Islet of Langerhans (tissue), 1 donor: Measurements from ENCODE around the gene ARPC1B.
"Not testable (repeated sequence)": the region's sequence is repeated elsewhere in the genome, so short reads cannot be mapped to it uniquely, and the experiment has no call there.

Source experiments
- FAIRE-seq: peaks from one replicate; lab custom pipeline; 2011; peaks lifted over from hg19 to GRCh38; lab: Jason Lieb, UNC

The ARPC1B gene

DNA sequence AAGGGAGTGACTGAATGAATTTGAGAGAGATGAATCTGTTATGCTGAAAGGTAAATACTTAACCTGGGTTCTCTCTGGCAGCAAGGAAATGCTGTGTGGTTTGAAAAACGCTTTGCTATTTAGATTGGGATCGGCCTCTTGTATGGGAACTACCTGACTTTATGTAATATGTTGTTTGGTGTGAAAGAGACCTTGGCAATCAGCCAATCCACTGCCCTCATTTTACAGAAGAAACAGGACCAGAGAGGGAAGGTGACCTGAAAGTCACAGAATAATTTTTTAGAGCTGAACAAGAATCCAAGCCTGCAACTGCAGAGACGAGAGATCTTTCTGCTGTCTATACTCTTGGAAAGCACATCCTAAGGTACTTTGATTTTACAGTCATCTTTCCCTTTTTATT, 35.3 kb downstream of the ARPC1B start:
- FAIRE-seq: no peak

DNA sequence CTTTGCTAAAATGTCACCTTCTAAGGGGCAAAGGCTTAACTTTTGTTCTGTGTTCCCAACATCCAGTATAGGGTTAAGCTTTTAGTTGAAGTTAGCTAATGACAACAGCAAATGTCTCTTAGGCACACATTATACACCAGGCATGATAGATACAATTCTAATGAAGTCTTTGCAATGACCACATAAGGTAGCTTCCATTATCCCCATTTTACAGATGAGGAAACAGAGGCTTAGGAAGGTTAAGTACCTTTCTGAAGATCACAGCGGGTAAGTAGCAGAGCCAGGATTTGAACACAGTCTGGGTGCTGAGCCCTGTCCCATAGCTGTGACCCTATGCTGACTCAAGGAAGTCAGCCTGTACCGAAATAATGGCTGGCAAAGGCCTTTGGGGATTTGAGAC, 36.1 kb downstream of the ARPC1B start:
- no peak for FAIRE-seq

DNA sequence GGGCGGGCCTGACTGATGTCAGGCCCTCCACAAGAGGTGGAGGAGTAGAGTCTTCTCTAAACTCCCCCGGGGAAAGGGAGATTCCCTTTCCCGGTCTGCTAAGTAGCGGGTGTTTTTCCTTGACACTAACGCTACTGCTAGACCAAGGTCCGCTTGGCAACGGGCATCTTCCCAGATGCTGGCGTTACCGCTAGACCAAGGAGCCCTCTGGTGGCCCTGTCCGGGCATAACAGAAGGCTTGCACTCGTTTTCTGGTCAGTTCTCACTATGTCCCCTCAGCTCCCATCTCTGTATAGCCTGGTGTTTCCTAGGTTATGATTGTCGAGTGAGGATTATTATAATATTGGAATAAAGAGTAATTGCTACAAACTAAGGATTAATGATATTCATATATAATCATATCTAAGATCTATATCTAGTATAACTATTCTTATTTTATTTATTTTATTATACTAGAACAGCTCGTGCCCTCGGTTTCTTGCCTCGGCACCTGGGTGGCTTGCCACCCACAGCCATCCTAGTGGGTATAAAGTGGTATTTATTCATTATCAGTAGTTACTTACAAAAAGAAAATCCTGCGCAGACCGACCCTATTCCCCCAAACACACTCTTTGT, 41.1 kb downstream of the ARPC1B start:
- FAIRE-seq: not testable (repeated sequence)

DNA sequence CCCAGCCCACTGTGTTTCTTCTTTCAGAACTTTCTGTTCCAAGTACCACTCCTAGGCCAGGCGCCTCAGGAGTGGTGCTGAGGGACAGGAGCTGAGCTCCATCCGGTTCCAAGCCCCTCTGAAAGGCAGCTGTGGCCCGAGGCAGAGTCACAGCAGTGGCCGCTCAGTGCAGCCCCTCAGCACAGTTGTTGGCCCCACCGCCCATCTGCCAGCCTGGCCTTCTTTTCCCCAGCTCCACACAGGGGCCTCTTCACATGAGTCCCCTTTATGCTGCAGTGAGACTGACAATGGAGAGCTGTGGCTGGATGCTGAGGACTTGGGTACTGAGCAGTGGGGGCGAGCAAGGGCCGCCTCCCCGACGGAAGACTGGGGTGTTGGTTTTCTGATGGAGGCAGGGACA, 43.7 kb downstream of the ARPC1B start:
- FAIRE-seq: no peak

DNA sequence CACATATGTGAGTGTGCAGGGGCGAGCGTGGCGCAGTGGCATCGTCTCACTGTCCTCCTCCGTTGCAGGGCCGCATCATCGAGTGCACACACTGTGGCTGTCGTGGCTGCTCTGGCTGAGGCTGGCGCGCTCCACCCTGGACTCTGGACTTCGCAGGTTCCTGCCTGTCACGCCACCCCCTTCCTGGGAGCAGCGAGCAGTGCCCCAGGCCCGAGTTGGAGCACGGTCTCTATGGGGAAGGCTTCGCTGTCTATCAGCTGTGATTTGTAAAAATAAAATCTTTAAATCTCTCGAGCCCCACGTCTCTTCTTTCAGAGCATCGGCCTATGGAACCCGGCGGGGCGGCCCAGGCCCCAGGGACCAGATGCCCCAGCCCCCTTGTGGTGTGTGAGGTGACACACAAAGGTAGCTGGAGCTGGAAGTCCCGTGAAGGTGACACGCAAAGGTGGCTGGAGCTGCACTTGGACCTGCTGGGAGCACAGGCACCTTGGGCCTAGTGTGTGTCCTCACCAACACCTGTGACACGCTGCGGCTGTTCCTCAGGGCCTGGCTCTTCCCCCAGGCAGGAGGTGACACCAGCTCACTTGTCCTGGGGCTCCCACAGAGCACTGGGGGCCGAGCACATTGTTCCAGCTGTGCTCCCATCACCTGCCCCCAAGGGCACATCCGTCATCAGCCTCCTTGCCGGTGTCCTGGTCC, 44.9 kb downstream of the ARPC1B start:
- no peak for FAIRE-seq

DNA sequence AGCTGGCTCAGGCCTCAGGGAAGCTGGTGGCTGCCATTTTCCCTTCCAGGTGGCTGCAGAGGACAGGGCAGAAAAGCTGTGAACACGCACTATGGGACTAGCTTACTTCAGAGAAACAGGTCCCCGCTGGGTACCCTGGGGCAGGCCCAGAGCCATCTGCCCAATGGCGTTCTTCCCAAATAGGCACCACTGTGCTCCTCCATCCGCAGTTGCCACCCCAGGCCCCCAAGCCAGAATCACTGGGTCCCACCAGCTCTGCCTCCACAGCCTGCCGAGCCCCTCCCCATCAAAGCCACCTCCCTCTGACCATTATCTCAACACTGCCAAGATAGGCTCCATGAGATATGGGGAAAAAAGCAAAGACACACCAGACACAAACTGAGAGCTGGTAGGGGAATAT, 45.7 kb downstream of the ARPC1B start:
- FAIRE-seq: no peak

DNA sequence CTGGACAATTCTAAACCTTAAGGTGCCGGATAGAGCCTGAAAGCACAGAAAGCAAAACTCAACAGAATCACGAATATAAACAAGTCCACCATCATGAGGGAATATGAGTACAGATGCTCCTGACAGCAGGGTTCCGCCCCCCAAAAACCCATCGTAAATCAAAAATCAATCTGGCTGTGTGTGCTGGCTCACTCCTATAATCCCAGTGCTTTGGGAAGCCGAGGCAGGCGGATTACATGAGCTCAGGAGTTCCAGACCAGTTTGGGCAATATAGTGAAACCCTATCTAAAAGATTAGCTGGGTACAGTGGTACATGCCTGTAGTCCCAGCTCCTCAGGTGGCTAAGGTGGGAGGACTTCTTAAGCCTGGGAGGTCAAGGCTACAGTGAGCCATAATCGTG, 46.5 kb downstream of the ARPC1B start:
- FAIRE-seq: no peak

DNA sequence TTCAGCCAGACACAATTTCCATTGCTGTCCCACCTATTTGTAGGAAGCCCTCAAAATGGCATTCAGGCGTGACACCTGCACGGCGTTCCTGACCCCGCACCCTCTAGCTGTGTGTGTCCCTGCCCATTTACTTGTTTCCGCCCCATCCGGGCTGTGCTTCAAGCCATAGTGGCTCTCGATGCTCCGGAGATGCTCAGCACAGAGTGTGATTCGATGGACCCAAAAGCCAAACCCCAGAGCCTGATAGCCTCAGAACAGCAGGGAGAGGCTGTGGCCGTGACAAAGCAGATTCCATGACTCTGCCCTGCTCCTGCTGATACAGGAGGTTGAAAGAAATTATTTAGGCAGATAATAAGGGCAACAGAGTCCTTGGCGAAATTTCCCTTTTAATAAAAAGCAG, 47.7 kb downstream of the ARPC1B start:
- FAIRE-seq: no peak

DNA sequence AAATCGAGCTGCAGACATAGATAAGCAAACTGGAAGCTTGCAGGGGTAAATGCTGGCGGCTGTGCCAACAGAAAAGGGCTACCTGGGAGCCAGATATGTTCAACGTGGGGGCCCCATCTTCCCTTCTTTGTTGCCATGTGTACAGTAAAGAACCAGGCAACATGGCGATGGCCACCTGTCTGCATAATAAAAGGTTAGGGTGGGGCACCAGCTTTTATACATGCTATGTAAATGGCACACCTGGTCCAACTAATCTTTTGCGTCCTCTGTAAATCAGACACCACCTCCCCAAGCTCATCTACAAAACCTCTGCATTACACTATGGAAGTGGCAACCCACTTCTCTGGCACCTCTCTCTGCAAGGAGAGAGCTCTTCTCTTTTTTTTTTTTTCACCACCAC, 48.1 kb downstream of the ARPC1B start:
- FAIRE-seq: no peak

DNA sequence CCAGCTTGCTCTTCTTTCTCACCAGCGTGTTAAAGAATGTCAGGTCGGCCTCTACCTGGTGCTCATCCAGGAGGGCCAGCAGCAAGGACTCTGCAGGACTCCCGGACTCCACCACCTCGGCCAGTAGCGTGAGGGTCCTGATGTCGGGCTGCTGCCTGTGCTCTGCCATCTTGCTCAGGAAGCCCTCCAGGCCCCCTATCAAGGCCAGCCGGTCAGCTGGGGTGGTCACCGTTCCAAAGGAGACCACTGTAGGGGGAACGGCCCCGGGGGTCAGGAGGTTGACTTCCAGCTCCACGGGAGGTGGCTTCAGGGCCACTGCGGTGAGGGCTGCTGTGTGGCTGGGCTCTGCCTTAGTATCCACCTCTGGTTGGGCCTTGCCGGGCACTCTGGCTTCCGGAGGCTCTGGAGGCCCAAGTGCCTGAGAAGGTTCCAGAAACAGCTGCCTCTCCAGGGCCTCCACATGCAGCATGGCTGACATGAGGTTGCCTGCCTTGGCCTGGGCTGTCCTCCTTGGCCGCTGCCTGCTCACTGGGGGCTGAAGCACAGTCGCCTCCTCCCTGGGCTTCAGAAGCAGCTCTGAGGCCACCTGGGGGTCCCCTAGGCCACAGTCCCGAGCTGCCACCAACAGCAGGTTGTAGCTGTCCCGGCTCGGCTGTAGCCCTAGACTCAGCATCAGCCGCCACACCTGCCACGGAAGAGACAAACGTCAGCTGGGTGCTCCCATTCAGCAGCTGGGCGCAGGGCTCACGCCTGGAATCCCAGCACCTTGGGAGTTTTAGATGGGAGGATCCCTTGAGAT, 50.6 kb downstream of the ARPC1B start:
- FAIRE-seq: no peak

DNA sequence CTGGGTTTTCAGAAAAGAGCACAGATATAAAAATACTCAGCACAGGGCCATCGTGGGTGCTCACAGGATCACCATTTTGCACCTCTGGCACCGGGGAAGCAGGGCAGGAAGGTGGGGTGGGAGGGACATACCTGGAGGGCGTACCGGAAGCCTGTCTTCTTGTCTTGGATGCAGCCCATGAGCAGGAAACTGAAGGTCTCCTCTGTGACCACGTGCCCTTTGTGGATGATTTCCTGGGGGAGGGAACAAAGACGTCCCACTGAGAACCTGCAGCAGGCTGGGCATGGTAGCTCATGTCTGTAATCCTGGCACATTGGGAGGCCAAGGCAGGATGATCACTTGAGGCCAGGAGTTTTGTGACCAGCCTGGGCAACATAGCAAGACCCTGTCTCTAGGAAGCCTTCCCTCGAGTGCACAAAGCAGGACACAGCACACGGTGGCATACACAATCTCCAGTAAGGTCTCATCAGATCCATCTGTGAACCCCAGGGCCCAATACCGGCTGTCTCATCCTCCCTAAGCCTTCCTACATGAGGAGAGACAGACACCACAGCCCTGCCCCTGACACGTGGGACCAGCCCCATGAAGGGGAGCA, 54.5 kb downstream of the ARPC1B start:
- FAIRE-seq: no peak

DNA sequence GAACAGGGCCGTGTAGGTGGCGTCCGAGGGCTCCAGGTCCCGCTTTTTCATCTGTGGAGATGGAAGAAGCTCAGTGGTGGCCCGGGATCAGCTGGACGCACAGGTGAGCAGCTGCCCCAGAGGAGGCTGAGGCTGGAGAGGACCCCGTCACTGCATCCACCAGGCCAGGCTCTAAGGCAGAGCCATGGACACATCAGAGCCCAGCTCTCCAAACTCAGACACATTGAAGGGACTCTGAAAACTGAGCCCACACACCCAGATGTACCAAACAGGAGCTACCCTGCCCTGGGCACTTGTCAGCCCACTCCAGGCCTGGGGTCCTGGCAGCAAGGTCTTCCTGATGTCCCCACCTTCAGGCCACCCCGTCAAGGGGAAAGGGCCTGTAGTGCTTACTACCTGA, 55.2 kb downstream of the ARPC1B start:
- no peak for FAIRE-seq

DNA sequence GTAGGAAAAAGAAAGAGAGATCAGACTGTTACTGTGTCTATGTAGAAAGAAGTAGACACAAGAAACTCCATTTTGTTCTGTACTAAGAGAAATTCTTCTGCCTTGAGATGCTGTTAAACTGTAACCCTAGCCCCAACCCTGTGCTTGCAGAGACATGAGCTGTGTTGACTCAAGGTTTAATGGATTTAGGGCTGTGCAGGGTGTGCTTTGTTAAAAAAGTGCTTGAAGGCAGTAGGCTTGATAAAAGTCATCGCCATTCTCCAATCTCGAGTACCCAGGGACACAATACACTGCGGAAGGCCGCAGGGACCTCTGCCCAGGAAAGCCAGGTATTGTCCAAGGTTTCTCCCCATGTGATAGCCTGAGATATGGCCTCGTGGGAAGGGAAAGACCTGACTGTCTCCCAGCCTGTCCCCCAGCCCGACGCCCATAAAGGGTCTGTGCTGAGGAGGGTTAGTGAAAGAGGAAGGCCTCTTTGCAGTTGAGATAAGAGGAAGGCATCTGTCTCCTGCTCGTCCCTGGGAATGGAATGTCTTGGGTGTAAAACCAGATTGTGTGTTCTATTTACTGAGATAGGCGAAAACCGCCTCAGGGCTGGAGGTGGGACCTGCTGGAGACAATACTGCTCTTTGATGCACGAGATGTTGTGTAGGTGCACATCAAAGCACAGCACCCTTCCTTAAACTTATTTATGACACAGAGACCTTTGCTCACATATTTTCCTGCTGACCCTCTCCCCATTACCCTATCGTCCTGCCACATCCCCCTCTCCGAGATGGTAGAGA, 57.4 kb downstream of the ARPC1B start:
- not testable (repeated sequence) for FAIRE-seq

DNA sequence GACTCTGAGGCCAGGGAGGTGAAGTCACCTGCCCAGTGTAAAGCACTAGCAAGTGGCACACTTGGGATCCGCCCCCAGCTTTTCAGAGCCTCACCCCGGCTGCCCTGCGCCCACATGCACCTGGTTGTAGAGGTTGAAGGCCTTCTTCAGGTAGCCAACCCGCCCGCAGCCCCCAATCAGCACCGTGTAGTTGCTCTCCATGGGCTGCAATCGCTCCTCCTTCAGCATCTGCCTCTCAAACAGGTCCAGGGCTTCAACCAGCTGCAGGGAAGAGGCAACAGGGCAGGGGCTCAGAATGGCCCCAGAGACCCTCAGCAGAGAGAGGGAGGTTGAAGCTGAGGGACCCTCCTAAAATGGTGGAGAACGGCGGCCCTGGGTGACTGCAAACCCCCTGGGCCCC, 58.6 kb downstream of the ARPC1B start:
- no peak for FAIRE-seq

DNA sequence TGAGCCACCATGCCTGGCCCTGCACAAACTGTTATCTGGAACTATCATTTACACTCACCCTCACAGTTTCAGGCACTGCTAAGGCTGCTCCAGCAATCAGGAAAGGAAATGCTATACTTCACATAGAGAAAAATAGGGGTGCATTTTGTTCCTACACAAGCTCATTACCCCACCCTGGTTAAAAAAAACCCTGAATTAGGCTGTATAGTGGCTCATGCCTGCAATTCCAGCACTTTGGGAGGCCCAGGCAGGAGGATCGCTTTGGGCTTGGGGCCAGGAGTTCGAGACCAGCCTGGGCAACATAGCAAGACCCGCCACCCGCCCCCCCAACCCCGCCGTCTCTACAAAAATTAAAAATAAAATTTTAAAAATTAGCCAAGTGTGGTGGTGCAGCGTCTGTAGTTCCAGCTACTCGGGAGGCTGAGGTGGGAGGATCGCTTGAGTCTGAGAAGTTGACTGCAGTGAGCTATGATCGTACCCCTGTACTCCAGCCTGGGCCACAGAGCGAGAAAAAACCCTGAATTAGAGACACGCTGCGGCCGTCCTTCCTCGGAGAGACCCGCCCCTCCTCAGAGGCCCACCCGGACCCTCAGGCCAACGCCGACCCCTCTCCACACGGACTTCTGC, 63.5 kb downstream of the ARPC1B start:
- FAIRE-seq: no peak

DNA sequence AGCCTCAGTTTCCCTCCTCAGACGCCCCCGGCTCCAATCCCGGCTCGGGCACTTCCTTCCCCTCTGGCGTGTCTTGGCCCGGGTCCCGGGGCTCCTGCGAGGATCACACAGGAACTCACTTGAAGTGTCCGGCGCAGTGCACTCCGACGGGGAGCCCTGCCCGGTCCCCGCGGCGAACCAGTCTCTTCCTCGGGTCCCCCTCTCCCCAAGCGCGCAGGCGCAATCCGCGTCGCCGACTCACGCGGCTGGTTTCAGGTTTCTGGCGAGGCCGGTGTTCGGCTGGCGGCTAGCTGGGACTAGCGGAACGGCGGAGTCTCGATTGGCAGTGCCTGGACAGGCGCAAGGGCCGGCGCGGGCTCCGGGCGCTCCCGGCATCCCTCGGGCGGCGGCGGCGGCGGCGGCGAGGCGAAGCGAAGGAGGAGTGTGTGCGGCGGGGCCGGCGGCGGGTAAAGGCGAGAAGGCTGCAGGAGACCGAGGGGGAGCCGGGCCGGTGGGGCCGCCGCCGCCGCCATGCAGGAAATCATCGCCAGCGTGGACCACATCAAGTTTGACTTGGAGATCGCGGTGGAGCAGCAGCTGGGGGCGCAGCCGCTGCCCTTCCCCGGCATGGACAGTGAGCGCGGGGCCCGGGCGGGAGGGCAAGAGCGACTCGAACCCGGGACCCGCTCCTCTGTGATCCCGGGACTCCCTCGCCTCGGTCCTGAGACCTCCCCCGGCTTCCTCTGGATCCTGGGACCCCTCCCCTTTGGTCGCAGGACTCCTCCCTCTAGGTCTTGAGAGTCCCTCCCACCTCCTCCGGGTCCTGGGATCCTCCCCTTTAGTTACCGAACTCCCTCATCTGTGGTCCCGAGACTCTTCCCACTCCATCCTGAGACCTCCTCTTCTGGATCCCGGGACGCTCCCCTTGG, 64.3 kb downstream of the ARPC1B start, which contains the start of the genes CPSF4 and PTCD1:
Gene CPSF4 (plus strand): TSS at position 371 of the 908 bp plus-strand sequence. CDS start 140 bp downstream, at position 511.
Gene PTCD1 (minus strand): TSS at position 226 of the 908 bp plus-strand sequence. CDS start 3,556 bp downstream, outside the sequence.
- FAIRE-seq: no peak

DNA sequence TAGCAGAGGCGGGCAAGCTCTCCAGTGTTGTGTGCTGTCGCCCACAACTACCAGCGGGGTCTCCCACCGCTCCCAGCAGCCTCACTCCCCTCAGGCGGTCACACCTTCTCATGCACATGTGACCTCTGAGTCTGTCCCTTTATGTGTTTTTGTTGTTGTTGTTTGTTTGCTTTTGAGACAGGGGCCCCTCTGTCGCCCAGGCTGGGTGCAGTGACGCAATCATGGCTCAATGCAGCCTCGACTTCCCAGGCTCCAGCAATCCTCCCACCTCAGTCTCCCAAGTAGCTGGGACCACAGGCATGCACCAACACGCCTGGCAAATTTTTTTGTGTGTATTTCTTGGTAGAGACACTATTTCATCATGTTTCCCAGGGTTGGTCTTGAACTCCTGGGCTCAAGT, 65.7 kb downstream of the ARPC1B start:
- no peak for FAIRE-seq
